Measurements from ENCODE around the gene SLC12A8.

- no peak for TF ChIP-seq POLR2A (IDR thresholded peaks at IDR 0.05; ENCODE audit: low read depth, low read length)
- TF ChIP-seq TAF1 (IDR thresholded peaks at IDR 0.05; ENCODE audit: borderline replicate concordance, low read depth, low read length), result no peak
Measured at GRCh38 chr3:125207507-125207906, 5.0 kb downstream of the SLC12A8 start.

All from GM12892 (cell line).